Stimulated activated CD4-positive, alpha-beta T cell treated with anti-CD3 and anti-CD28 coated beads, Interleukin-4, amount 100 ng/mL, for 24 hours (primary cell): ENCODE results near the gene SLC35A4.
"Not testable (repeated sequence)": the region's sequence is repeated elsewhere in the genome, so short reads cannot be mapped to it uniquely, and the experiment has no call there.

Experiments
- DNase-seq: peaks from one replicate; pipeline ENCODE4 v3.0.0-alpha.2; 2020

SLC35A4 gene

DNA sequence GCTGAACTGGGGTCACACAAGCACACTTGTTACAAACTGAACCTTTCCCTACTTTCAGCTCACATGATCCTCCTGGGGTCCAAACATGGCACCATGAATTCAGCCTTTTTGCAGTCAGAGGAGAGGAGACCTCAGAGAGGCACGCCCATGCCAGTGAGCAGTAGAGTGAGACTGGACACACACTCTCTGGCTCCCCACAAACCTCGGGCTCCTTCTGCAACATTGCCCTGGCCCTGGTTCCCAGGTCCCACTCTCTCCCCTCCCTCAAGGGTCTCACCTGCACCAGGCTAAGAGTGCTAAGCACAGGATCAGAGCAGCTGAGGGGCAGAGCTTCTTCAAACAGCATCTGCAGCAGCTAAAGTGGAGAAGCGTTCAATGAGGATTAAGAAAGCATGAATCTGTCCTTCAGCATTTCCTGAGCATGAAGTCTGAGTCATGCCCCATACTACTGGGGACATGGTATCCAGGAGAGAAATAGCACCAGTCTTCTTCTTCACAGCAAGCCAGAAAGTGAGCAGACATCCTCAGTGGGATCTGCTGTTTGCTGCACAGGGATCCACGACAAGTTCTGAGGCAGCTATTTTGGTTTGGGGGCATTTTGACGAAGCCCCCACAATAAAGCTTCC, 27.2 kb downstream of the SLC35A4 start:
- no peak for DNase-seq

DNA sequence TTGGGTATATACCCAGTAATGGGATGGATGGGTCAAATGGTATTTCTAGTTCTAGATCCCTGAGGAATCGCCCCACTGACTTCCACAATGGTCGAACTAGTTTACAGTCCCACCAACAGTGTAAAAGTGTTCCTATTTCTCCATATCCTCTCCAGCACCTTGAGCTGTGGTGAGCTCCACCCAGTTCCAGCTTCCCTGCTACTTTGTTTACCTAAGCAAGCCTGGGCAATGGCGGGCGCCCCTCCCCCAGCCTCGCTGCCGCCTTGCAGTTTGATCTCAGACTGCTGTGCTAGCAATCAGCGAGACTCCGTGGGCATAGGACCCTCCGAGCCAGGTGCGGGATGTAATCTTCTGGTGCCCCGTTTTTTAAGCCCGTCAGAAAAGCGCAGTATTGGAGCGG, 28.4 kb downstream of the SLC35A4 start:
- DNase-seq: not testable (repeated sequence)

DNA sequence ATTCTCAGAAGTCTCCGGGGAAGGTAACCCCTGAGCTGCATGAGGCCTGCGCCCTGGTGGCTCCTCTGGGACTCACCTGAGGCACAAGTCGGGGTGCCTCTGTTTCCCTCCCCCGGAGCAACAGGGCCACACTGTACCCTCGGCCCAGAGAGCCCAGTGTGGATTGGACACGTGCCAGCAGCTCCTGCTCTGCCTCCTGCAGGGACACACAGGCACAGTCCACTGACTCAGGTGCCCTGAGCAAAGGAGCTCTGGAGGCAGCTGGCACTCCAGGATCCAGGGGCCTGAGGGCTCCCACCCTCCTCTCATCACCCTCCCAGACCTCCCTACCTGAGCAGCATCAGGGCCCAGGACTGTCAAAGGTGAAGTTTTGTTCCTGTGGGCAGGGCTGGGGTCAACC, 29.5 kb downstream of the SLC35A4 start:
- DNase-seq: no peak

DNA sequence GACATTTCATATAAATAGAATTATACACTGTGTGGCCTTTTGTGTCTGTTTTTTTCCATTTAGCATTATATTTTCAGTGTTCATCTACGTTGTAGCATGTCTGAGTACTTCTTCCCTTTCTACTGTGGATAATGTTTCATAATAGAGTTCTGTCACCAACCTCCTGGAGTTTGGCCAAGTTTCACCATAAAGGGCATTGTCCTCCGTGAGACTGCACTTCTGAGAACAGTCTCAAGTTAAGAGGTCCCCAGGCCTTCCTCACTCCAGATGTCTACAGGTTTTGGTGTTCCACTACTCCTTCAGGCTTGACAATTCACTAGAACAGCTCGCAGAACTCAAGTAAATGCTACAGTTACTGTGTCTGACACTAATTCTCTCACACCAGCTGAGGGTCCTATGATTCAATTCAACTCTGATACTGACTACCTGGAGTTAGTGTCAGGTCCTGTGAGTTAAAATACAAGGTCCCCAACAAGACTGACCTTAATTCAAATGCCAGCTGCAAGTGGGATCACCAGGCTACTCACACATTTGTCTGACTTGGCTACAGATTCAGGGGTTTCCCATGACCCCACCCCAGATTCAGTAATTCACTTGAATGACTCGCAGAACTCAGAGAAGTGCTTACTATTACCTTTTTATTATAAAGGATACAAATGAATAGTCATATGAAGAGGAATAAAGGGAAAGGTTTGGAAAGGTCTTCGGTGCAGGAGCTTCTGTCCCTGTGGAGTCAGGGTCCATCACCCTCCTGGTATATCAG, 31.1 kb downstream of the SLC35A4 start:
- no peak for DNase-seq

DNA sequence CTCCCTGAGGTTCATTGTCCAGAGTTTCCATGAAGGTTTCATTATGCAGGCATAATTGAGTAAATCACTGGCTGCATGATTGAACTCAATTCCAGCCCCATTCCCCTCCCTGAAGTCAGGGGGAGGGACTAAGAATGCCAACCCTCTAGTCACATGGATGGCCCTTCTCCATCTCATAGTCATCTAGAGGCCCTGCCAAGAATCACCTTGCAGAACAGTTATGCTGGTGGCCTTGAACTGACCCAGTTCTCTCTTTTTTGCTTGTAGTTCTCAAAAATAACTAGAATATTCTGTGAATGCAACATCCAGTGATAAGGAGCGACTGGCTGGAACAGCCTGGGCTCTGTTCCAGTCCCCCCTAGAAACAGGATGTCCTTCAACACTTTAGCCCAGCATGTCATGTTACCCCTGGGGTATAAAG, 31.7 kb downstream of the SLC35A4 start:
- DNase-seq: no peak

DNA sequence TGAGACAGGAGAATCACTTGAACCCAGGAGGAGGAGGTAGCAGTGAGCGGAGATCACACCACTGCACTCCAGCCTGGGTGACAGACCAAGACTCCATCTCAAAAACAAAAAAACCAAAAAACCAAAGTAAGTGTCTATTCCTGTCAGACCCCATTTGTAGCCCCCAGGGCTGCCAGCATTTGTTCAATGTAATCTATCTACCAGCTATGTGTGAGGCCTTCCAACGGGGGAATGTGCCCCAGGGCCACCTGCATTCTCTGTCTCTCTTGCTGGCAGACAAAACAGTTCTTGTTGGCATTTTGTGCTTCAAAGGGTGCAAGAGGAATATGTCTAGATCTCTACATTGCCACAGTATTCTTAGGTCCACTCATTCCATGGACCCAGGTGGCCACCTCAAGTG, 34.2 kb downstream of the SLC35A4 start:
- no peak for DNase-seq

DNA sequence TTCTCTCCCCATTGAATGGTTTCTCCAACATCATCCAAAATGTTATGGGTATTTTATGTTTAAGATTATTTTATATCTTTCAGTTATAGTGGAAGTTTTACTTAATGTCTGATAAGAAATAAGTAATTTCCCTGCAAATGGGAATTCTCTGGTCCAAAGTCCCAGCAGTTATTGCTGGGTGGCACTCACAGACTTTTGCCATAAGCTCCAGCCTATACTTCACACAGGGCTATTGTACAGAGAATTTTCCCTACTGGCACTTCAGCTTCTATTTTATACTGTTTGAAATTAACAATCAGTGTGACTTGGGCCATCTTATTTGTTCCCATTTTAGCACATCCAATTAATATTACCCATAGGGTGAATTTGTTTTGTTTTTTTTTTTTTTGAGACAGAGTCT, 35.5 kb downstream of the SLC35A4 start:
- no peak for DNase-seq

DNA sequence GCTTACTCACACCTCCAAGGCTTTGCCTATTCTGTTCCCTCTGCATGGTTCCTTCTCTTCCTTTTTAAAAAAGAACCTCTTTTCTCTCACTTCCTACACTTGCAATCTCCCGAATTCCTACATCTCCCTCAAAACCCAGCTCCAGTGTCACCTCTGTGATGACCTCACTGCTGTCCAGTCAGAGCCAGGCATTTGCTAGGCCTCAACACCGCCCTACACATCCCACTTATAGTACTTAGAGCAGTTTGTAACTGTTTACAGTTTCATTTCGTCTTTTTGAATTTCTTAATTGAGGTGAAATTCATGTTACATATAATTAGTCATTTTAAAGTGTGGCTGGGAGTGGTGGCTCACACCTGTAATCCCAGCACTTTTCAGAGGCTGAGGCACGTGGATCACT, 37.5 kb downstream of the SLC35A4 start:
- DNase-seq: no peak

DNA sequence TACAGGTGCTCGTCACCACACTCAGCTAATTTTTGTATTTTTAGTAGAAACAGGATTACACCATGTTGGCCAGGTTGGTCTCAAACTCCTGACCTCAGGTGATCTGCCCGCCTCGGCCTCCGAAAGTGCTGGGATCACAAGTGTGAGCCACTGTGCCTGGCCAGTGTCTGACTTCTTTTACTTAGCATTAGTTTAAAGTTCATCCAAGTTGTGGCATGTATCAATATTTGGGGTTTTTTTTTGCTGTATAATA, 38.7 kb downstream of the SLC35A4 start:
- not testable (repeated sequence) for DNase-seq

DNA sequence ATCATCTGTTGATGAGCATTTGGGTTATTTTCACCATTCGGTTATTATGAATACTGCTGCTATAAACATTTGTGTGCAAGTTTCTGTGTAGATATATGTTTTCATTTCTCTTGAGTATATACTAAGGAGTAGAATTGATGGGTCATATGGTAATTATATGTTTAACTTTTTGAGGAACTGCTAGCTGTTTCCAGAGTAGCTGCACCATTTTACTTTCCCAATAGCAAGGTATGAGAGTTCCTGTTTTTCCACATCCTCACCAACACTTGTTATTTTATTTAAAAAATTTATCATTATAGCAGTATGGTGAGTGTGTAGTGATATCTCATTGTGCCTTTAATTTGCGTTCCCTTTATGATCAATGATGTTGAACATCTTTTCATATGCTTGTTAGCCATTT, 39.1 kb downstream of the SLC35A4 start:
- no peak for DNase-seq

DNA sequence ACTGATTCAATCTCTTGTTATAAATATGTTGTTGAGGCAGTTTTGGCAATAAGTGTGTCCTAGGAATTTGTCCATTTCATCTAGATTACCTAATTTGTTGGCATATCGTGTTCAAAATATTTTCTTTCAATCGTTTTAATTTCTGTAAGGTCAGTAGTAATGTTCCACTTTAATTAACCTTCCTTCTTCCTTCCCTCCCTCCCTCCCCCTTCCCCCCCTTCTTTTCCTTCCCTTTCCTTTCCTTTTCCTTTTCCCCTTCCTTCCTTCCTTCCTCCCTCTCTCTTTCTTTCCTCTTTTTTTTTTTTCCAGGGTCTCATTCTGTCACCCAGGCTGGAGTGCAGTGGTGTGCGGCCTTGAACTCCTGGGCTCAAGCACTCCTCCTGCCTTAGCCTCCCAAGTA, 41.3 kb downstream of the SLC35A4 start:
- DNase-seq: no peak

DNA sequence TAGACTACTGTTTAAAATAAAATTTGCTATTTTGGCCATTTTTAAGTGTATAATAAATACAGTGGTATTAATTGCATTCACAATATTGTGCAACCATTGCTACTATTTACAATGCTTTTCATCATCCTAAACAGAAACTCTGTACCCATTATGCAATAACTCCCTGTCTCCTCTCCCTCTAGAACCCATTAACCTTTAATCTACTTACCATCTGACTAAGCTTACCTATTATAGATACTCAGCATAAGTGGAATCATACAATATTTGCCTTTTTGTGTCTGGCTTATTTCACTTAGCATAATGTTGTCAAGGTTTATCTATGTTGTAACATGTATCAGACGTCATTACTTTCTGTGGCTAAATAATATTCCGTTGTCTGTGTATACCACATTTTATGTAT, 42.4 kb downstream of the SLC35A4 start:
- no peak for DNase-seq

DNA sequence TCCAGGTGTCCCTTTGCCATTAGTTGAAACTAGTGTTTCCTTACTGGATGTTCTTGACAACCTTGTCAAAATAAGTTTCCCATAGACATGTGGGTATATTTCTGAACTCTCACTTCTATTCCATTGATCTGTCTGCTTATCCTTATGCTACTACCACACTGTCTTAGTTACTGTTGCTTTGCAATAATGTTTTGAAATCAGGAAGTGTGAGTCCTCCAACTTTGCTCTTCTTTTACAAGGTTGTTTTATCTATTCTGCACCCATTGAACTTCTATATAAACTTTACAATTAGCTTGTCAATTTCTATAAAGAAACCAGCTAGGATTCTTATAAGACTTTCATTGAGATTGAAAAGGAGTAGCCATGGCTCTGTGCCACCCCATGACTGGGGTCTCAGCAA, 44.1 kb downstream of the SLC35A4 start:
- DNase-seq: no peak

DNA sequence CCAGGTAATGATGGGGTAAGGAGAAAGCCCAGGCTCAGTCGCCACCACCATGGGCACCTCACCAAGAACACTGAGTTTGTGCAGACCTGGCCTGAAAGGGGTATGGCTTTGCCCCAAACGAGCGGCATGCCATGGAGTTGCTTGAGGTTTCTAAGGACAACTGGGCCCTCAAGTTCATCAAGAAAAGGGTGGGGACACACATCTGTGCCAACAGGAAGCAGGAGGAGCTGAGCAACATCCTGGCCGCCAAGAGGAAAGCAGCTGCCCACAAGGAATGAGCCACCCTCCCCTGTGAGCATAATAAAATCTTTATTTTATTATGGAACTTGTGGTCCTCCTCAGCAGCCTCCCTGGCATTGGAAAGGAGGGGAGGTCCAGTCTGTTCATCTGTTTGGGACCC, 44.5 kb downstream of the SLC35A4 start:
- DNase-seq: no peak

DNA sequence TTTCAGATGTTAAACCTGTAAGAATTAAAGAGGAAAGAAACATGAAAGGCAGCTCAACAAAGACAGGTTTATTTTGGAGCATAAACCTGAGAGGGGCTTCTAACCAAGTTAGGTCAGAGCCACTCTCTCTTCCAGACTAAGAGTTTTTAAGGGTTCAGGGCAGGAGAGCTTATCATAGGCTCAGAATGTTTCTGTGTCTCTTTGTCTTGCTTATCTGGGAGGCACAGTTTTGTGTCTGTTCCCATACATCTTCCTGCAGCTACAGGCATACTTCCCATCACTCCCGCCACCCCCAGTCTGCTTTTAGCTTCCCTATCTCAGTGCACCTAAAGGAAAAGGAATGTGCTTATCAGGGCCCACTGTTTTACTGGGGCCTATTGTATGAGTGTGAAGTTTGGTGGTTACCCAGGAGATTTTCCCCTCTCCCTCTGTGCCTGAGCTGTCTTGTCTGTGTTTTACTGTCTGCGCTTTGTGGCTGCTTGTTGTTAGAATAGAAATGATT, 46.4 kb downstream of the SLC35A4 start:
- no peak for DNase-seq
